NCI-H460 (cell line): ENCODE results near the gene LYPD3. TPM values are rescaled to one million over a fixed set of nuclear protein-coding genes. Genes with fewer than 3 reads are reported as not detected.

Experiments
- DNase-seq: peaks from one replicate; pipeline ENCODE4 v3.0.0-alpha.2; 2016; ENCODE audit warnings: low read depth; ENCODE audit errors: extremely low read depth
- total RNA-seq: library from RNA; depleted of rRNA; stranded (reverse); fragments of >200 nt; shearing (Covaris generic); gene quantifications from 2 replicates; pipeline ENCODE4 v1.2.3, GENCODE V29; 2014

Gene LYPD3
- total RNA-seq, 1 experiment from 2014 or later = 0.05 TPM

- DNase-seq = no peak
These were observed 22.8 kb upstream of the LYPD3 start for GRCh38 chr19:43488179-43488578.

DNA sequence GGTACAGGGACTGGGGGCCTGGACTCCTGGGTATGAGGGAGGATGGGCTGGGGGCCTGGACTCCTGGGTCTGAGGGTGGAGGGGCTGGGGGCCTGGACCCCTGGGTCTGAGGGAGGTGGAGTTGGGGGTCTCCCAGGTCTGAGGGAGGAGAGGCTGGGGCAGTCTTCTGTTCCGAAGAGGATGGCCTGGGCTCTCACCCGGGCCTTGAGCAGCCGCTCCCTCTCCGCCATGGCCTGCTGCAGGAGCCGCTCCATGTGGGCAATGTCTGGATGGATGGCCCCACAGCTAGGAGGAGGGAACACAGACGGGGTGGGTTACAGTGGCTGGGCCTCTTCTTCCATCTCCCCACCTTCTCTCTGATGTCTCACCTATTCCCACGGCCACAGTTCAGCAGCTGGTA, 21.0 kb upstream of the LYPD3 start:
- DNase-seq = no peak

DNA sequence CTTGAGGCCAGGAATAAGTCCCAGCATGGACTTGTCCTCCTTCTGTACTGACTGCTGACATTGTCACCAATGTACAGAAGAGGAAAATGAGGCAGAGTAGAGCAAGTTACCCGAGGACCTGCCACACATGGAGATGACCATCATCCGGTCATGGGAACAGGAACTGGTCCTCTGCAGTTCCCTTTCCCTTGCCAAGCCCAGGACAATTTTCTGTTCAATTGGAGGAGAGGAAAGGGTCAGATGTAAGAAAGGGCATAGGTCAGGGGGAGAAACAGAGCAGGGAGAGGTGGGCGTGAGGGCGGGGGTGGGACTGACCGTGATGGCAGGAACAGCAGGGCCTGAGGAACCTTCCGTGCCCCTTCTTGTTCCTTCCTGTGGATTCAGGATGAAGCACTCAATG, 20.5 kb upstream of the LYPD3 start:
- no peak for DNase-seq

DNA sequence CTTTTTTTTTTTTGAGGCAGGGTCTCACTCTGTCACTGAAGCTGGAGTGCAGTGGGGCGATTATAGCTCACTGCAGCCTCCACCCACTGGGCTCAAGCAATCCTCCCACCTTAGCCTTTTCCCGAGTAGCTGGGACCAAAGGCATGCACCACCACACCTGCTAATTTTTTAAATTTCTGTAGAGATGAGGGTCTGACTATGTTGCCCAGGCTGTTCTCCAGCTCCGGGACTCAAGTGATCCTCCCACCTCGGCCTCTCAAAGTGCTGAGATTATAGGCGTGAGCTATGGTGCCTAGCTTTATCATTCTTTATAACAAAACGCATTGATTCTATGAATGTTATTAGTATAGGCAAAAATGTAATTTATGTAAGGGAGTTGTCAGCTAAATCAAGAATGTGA, 17.9 kb upstream of the LYPD3 start:
- DNase-seq = no peak

GRCh38 chr19:43482193-43482592, 16.8 kb upstream of the LYPD3 start:
- no peak for DNase-seq

GRCh38 chr19:43481701-43482100, 16.3 kb upstream of the LYPD3 start:
- DNase-seq = no peak

DNA sequence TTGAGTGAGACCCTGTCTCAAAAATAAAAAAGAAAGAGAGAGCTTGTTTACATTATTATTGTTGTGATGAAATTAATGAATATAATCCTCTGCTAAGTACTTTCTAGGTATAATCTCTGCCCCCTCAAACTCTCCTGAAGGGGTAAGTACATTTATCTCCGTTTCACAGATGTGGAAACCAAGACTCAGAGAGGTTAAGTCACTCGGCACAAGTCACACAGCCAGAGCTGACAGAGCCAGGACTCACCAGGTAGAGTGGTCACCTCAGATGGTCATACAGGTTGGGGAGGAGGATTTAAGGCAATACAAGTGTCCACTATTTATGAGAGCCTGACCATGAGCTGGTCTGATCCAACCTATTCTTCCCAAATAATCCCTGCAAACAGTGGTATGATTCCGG, 15.2 kb upstream of the LYPD3 start:
- DNase-seq = no peak

DNA sequence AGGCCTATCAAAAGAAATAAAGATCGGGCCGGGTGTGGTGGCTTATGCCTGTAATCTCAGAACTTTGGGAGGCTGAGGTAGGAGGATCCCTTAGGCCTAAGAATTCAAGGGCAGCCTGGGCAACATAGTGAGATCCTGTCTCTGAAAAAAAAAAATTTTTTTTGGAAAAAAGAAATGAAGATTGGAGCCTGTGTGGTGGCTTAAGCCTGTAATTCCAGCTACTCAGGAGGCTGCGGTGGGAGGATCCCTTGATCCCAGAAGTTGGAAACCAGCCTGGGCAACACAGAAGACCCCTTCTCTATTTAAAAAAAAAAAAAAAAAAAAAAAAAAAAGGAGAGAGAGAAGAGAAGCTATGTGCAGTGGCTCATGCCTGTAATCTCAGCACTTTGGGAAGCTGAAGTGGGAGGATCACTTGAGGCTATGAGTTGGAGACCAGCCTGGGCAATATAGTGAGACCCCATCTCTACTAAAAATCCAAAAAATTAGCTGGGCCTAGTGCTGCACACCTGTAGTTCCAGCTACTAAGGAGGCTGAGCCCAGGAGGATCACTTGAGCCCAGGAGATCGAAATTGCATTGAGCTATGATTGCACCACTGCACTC, 14.7 kb upstream of the LYPD3 start:
- DNase-seq = no peak

- DNase-seq = no peak
These were observed 13.8 kb upstream of the LYPD3 start for GRCh38 chr19:43479226-43479625.

GRCh38 chr19:43478323-43478722, 12.9 kb upstream of the LYPD3 start:
- no peak for DNase-seq

GRCh38 chr19:43476606-43477005, 11.2 kb upstream of the LYPD3 start:
- DNase-seq = no peak

GRCh38 chr19:43474986-43475705, 9.7 kb upstream of the LYPD3 start:
- peak; percentile 87 for DNase-seq

GRCh38 chr19:43474487-43474886, 9.1 kb upstream of the LYPD3 start:
- DNase-seq = no peak

GRCh38 chr19:43471091-43471490, 5.7 kb upstream of the LYPD3 start:
- DNase-seq = no peak

DNA sequence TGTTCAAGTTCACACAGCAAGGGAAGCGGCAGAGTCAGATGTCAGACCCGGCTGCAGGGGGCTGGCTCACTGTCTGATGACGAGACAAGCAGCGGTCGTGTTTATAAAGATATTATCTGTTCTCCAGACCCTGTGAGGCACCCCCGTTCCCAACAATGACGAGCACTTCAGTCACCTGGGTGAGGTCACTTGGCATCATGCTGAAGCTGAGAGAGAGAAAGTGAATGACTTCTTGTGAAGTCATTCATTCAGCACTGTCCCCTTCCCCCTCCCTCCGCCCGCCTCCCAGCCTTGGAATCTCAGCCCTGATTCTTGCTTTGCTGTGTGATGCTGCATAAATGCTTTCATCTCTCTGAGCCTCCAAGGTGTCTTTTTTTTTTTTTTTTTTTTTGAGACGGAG, 4.9 kb upstream of the LYPD3 start:
- DNase-seq = no peak

- no peak for DNase-seq
These were observed 3.7 kb upstream of the LYPD3 start for GRCh38 chr19:43469160-43469480.

DNA sequence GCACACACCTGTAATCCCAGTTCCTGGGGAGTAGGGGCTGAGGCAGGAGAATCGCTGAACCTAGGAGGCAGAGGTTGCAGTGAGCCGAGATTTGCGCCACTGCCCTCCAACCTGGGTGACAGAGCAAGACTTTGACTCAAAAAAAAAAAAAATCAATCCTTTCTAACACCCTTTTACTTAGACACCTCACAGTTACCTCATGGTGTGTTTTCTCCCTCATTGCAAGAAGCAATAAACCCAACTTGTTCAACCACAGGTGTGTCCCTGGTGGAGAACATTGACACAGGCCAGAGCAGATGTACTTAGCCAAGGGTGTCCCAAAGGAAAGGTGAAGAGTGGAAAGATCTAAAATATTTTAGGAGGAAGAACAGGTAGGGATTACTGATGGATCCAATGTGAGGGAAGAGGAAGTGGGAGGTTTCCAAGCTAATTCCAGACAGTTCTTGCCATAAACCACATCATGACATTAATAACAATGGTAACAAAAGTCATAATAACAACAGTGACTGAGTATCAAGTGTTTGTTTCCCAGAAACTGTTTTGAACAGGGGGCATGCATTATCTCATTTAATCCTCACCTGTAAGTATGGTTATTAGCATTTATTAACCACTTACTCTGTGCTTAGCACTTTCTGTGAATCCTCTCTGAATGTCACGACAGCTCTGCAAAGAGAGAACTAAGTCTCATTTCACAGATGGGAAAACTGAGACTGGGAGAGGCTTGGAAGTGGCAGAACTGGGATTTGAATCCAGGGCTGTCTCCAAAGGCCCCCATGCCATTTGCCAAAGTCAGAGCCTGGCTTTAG, 3.1 kb upstream of the LYPD3 start:
- DNase-seq = no peak

DNA sequence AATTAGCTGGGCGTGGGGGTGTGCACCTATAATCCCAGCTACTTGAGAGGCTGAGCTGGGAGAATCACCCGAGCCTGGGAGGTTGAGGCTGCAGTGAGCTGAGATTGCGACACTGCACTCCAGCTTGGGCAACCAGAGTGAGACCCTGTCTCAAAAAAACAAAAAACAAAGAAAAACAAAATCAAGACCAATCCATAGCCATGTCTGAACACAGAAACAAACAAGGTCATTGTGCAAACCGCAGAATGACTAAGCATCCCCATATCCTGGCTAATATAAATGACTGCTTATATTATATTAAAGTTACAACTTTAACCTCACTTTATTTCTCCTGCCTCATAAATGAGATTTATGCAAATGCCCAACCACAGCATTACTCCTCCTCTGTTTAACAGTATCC, 2.3 kb upstream of the LYPD3 start:
- DNase-seq = peak; percentile 14

DNA sequence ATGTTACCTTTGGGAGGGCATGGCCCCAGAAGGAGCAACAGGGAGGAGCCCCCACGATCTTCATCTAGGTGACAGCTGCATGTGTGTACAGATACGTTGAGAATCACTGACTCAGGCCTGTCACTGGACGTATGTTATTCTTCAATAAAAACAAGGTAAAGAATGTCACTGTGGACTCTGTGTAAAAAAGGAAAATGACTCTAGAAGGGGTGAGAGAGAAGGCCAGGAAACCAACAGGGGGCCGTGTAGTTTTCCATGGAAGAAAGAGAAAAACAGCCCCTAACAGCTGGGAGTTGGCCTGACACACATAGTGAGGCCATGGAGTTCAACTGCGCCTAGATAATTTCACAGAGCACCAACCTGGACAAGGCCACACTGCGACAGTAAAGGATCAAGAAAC, 1.9 kb upstream of the LYPD3 start:
- DNase-seq = no peak

DNA sequence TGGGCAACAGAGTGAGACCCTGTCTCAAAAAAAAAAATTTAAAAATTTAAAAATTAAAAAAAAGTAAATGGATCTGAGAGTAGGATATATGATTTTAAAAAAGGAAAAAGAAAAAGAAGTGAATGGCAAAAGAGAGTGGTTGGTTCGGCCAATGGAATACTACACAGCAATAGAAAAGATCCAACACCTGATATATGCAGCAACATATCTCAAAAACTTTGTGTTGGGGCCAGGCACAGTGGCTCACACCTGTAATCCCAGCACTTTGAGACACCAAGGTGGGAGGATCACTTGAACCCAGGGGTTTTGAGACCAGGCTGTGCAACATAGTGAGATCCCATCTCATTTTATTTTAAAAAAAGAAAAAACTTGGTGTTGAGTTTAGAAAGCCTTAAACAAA, 1.4 kb upstream of the LYPD3 start:
- DNase-seq = no peak

DNA sequence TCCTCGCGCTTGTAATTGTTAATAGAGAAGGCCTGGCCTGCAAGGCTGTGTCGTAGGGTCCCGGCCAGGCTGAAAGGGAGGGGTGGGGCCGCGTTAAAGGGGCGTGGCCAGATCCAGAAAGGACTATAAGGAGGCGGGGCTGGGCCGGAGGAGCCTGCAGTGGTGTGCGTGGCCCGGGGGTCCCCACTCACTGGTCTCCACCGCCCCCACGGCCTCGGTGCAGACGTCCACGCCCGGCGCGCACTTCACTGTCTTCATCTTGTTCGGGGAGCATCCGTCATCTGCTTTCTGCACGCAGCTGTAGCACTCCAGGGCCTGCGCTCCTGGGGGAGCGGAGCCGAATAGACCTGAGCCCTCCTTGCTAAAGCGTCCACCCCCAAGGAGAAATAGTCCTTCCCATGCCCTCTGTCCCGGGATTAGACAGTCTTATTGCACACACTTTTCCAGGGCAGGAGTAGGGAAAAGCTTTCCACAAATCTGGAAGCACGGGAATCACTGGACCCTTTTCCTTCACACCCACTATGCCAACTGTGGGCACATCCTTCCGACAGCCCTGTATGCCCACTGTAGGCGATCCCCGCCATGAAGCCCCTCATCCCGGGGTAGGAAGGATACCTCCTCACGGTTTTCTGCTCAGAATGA, 1.2 kb downstream of the LYPD3 start:
- DNase-seq = no peak
